Suprapubic skin (tissue), 4 donors: ENCODE measurements around the gene ATP9B. TPM values are rescaled to one million over a fixed set of nuclear protein-coding genes. Genes with fewer than 3 reads are reported as not detected.

Experiments used
- DNase-seq, 2 donors: peaks; one replicate each; pipeline ENCODE4 v3.0.0-alpha.2; 2019; ENCODE audit warnings: low spot score in 2 of 2
- H3K27ac ChIP-seq: fragments of 200-600 bp; sonication (generic); one replicate; pipeline ENCODE4 v1.5.1; 2019
- H3K27me3 ChIP-seq: fragments of 200-600 bp; sonication (generic); one replicate; pipeline ENCODE4 v1.5.1; 2019
- H3K36me3 ChIP-seq: fragments of 200-600 bp; sonication (generic); one replicate; pipeline ENCODE4 v1.5.1; 2019
- H3K4me1 ChIP-seq: fragments of 200-600 bp; sonication (generic); one replicate; pipeline ENCODE4 v1.5.1; 2019
- H3K4me3 ChIP-seq: fragments of 200-600 bp; sonication (generic); one replicate; pipeline ENCODE4 v1.5.1; 2019; ENCODE audit warnings: mild to moderate bottlenecking
- H3K9me3 ChIP-seq: fragments of 200-600 bp; sonication (generic); one replicate; pipeline ENCODE4 v1.5.1; 2019
- EP300 ChIP-seq: sonication (generic); formaldehyde crosslinking; IDR thresholded peaks from one replicate; pipeline ENCODE4 v1.6.1; 2017; ENCODE audit warnings: antibody characterized with exemption
- POLR2A ChIP-seq, 2 donors: fragments of 450-650 bp; IDR thresholded peaks; one replicate each; pipeline ENCODE4 v1.6.1; 2017; ENCODE audit warnings: antibody characterized with exemption in 2 of 2, mild to moderate bottlenecking in 2 of 2, moderate library complexity in 2 of 2
- POLR2AphosphoS5 ChIP-seq, 3 donors: sonication (generic); formaldehyde crosslinking; IDR thresholded peaks; one replicate each; pipeline ENCODE4 v1.6.1; 2017; ENCODE audit warnings: antibody characterized with exemption in 3 of 3
- WGBS: methylation state at CpG from one replicate; pipeline ENCODE4 v1.1.5; 2018; 5-methylcytosine and 5-hydroxymethylcytosine counted together
- total RNA-seq, 4 donors: library from RNA; depleted of rRNA; stranded (reverse); fragments of >200 nt; gene quantifications; one replicate each; pipeline ENCODE4 v1.1.0, GENCODE V29; 2016
- TF ChIP-seq, protein P1 (sequence below), 2 donors: fragments of 200-600 bp in 1 of 2; fragments of 450-650 bp in 1 of 2; sonication (generic) in 1 of 2; IDR thresholded peaks; one replicate each; pipeline ENCODE4 v1.5.1; 2016 to 2019; ENCODE audit warnings: antibody characterized with exemption in 2 of 2, mild to moderate bottlenecking in 1 of 2, moderate library complexity in 1 of 2

The ATP9B gene
- total RNA-seq, 4 donors from 2014 or later = 30.2 to 109 (median 37.4) TPM

DNA sequence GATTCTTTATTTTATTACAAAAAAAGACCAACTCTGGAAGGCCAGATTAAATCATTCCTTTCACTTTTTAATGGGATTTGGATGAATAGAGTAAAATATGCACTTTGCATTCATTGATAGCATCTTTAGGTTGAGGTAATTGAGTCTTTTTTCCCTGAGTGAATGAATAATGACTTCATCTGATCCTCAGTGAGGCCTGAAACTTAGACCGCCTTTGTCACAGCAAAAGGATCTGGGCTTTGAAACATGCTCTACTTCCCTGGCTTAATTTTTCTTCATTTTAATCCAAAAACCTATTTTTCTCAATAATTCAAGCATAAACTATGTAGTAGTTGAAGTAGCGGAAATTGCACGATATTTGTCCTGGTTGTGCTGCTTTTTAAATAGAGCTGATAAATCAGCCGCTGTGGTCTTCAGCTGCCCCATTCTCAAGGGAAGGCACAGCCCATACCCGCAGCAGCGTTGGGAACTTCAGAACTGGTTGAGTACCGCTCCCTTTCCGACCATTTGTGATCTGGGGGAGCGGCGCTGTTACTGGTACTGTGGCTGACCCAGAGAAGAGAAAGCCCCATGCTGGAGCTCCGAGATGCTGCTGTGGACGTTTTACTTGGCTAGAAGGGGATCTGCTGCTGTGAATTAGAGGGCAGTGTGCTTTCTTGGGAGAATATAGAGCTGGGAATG lies 181.2 kb downstream of the ATP9B start:
- DNase-seq = no peak
- Histone ChIP-seq H3K9me3 (no peaks in the 10 kb centered on the region), H3K4me3 (no peak overlapping the region), H3K27ac (no peak overlapping the region), H3K4me1 (peaks cover 6% of the 10 kb centered on the region), H3K36me3 (peaks cover 15% of the 10 kb centered on the region), H3K27me3 (no peaks in the 10 kb centered on the region)
- 89% methylated on average over 12 of the region's 12 CpGs for WGBS
- TF ChIP-seq EP300 (no peak), POLR2AphosphoS5 (IDR thresholded peaks at IDR 0.05) (no peak), POLR2A (IDR thresholded peaks at IDR 0.05) (no peak)
- TF ChIP-seq, protein P1, sequence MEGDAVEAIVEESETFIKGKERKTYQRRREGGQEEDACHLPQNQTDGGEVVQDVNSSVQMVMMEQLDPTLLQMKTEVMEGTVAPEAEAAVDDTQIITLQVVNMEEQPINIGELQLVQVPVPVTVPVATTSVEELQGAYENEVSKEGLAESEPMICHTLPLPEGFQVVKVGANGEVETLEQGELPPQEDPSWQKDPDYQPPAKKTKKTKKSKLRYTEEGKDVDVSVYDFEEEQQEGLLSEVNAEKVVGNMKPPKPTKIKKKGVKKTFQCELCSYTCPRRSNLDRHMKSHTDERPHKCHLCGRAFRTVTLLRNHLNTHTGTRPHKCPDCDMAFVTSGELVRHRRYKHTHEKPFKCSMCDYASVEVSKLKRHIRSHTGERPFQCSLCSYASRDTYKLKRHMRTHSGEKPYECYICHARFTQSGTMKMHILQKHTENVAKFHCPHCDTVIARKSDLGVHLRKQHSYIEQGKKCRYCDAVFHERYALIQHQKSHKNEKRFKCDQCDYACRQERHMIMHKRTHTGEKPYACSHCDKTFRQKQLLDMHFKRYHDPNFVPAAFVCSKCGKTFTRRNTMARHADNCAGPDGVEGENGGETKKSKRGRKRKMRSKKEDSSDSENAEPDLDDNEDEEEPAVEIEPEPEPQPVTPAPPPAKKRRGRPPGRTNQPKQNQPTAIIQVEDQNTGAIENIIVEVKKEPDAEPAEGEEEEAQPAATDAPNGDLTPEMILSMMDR (IDR thresholded peaks at IDR 0.05) = no peak

DNA sequence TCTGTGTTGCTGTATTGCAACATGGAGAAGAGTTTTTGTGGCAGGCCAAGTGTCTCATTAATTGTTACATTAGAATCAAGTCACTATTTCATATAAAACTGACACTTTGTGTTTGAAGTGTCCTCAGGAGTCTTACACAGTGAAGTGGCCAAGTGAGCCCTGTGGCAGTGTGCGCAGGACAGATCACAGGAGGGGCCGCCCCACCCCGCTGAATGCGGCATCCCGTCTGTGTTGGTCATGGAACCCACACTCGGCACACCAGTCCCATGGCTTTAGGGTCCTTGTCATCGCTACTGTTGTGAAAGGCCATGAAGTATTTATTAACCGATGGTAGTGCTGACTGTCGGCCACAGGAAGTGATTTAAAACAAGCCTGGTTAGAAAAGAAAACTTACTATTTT lies 181.8 kb downstream of the ATP9B start:
- TF ChIP-seq POLR2AphosphoS5 (IDR thresholded peaks at IDR 0.05) = no peak
- TF ChIP-seq, protein P1 (IDR thresholded peaks at IDR 0.05) = no peak
- TF ChIP-seq EP300 = no peak
- no peak for TF ChIP-seq POLR2A (IDR thresholded peaks at IDR 0.05)
- Histone ChIP-seq H3K9me3 (no peaks in the 10 kb centered on the region), H3K4me3 (no peak overlapping the region), H3K36me3 (peaks cover 15% of the 10 kb centered on the region), H3K4me1 (peaks cover 6% of the 10 kb centered on the region), H3K27me3 (no peaks in the 10 kb centered on the region), H3K27ac (no peak overlapping the region)
- 84% methylated on average over 9 of the region's 9 CpGs for WGBS
- no peak for DNase-seq

DNA sequence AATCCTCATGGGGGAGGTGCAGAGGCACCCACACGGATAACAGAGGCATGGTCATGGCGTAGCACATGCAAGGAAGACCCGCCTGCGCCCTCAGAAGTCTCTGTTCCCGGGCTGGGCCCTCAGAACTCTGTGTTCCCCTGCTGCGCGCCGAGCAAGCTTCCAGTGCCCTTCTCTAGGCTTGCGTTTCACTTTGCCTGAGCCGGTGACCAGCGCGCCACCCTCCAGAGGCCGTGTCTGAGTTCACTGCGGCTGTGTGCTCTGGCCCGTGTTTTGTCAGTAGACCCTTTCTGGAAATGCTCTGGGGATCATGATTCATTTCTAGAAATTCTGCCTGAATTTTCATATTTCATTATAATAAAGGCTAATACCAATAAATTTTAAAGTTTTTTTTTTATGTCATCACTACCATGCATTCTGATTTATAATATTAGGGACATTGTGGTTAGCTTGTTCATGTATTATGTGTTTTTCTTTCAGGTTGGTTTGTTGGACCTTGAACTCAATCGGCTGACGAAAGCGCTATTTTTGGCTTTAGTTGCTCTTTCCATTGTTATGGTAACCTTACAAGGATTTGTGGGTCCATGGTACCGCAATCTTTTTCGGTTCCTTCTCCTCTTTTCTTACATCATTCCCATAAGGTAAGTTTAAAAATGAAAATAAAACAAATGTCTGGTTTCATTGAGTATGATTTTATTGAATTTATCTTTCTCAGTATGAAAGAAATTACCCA lies 183.9 kb downstream of the ATP9B start:
- no peak overlapping the region for H3K4me3 ChIP-seq
- H3K9me3 ChIP-seq = no peaks in the 10 kb centered on the region
- no peaks in the 10 kb centered on the region for H3K27me3 ChIP-seq
- no peak for DNase-seq
- TF ChIP-seq POLR2AphosphoS5 (IDR thresholded peaks at IDR 0.05) = no peak
- TF ChIP-seq EP300 = no peak
- TF ChIP-seq POLR2A (IDR thresholded peaks at IDR 0.05) = no peak
- TF ChIP-seq, protein P1 (IDR thresholded peaks at IDR 0.05) = no peak
- no peaks in the 10 kb centered on the region for H3K4me1 ChIP-seq
- 92% methylated on average over 20 of the region's 20 CpGs for WGBS
- H3K36me3 ChIP-seq = peaks cover 19% of the 10 kb centered on the region
- no peak overlapping the region for H3K27ac ChIP-seq

DNA sequence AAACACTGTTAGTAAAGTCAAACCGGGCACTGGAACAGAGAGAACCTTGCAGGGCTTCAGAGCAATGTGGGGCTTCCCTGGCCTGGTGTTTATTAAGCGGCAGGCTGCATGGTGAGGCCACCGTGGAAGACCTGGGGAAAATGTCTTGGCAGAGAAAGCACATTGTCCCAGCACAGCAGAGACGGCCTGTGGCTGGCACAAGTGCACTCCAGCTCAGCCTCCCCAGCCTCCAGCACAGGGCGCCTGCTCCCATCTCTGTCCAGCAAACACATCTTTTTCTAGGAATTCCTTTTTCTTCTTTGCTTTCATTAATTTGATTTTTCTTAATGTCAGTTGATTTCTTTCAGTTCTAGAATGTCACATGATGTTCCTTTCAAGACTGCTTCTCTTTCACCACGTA lies 188.3 kb downstream of the ATP9B start:
- 79% methylated on average over 6 of the region's 6 CpGs for WGBS
- Histone ChIP-seq H3K27me3 (no peaks in the 10 kb centered on the region), H3K4me1 (no peaks in the 10 kb centered on the region), H3K27ac (no peak overlapping the region), H3K9me3 (no peaks in the 10 kb centered on the region), H3K4me3 (no peak overlapping the region), H3K36me3 (peaks cover 19% of the 10 kb centered on the region)
- TF ChIP-seq POLR2A (IDR thresholded peaks at IDR 0.05) = no peak
- TF ChIP-seq POLR2AphosphoS5 (IDR thresholded peaks at IDR 0.05) = no peak
- TF ChIP-seq, protein P1 (IDR thresholded peaks at IDR 0.05) = no peak
- TF ChIP-seq EP300 = no peak
- DNase-seq = no peak

DNA sequence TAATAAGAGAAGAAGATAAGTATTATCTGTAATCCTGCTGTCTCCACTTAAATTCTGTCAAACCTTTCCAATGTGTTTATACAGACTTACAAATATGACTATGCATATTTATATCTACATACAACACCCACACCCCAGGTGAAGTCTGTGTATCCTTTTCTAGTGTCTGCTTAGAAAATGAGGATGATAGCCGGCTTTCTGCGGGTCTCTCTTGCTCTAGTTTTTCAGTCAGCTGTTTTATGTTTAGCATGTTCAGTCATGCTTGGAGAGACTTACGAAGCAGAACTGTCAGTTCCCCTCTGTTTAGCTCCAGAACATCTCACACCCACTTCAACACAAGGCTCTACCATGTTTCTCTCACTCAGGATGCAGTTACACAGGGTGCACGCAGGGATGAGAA lies 189.3 kb downstream of the ATP9B start:
- H3K27me3 ChIP-seq = no peaks in the 10 kb centered on the region
- H3K36me3 ChIP-seq = peaks cover 19% of the 10 kb centered on the region
- no peaks in the 10 kb centered on the region for H3K9me3 ChIP-seq
- H3K4me3 ChIP-seq = no peak overlapping the region
- H3K27ac ChIP-seq = no peak overlapping the region
- no peaks in the 10 kb centered on the region for H3K4me1 ChIP-seq
- TF ChIP-seq POLR2A (IDR thresholded peaks at IDR 0.05) (no peak), POLR2AphosphoS5 (IDR thresholded peaks at IDR 0.05) (no peak), EP300 (no peak)
- TF ChIP-seq, protein P1 (IDR thresholded peaks at IDR 0.05) = no peak
- DNase-seq = no peak
- WGBS = 85% methylated on average over 4 of the region's 4 CpGs
